Forelimb muscle (tissue), 1 donor: Measurements from ENCODE around the gene MXD1. TPM values are rescaled to one million over a fixed set of nuclear protein-coding genes. Genes with fewer than 3 reads are reported as not detected.

Experiments used
- DNase-seq: peaks from one replicate; pipeline ENCODE4 v3.0.0-alpha.2; 2013; ENCODE audit warnings: low read depth
- polyA plus RNA-seq: library from polyadenylated mRNA; unstranded; fragments of 120-200 nt; gene quantifications from one replicate; pipeline ENCODE4 v1.2.1, GENCODE V29; 2013; ENCODE audit not compliant: insufficient read length

Gene MXD1
- polyA plus RNA-seq, 1 donor = 4.7 TPM

DNA sequence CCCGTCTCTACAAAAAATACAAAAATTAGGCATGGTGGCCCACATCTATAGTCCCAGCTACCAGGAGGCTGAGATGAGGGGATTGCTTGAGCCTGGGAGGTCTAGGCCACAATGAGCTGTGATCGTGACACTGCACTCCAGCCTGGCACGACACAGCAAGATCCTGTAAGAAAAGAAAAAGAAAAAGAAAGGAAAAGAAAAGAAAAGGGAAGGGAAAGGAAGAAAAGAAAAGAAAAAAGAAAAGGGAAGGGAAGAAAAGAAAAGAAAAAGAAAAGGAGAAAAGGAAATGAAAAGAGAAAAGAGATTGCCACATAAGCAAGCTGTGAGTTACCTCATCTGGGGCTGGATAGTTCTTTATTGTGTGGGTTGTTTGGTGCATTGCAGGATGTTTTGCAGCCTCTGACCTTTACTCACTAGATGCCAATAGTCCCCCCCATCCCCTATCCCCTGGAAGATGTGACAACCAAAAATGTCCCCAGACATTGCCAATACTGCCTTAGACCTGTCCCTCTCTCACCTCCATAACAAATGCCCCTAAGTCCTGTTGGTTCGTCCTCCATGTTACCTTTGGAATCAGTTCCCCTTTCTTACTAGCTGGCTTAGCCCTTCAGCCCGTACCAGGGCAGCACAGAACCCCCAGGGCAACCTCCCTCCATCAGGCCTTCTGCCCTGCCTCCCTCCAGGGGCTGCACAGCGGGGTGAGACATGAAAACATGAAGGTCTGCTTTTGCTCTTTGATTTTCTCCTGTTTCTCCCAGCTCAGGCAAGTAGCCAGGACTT is 37.6 kb downstream of the MXD1 start:
- DNase-seq = no peak

DNA sequence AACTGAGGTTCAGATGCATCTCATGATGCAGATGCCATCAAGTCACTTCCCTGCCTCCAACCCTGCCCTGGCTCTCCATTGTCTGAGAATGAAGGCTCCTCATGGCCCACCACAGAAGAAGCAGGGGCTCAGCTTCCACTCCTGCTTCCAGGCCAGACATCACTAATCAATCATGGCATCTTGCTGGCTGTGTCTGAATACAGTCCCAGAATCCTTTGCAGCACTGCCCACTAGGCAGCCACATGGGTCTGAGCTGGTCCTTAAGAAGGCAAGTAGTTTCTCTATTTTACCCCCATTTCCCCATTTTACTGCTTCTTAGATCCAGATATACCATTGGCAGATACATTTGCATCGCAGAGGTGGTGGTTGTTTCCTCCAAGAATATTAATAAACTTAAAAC is 39.2 kb downstream of the MXD1 start:
- no peak for DNase-seq

DNA sequence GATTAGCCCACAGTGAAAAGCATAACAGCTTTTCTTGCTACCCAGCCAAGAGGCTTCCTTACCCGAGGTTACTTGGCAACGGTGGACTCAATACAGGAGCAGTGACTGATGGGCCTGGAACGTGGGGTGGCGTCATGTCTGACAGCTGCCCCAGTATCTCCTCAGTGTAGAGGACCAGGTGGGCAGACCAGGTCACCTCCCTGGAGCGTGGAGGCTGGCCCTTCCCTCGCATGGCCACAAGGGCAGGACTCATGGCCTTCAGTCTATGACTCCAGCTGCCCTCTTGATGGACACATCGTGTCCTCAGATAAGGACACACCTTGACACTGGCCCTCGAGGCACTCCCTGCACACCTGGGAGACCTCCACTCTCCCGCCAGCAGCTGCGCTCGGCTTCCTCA is 40.1 kb downstream of the MXD1 start:
- no peak for DNase-seq

DNA sequence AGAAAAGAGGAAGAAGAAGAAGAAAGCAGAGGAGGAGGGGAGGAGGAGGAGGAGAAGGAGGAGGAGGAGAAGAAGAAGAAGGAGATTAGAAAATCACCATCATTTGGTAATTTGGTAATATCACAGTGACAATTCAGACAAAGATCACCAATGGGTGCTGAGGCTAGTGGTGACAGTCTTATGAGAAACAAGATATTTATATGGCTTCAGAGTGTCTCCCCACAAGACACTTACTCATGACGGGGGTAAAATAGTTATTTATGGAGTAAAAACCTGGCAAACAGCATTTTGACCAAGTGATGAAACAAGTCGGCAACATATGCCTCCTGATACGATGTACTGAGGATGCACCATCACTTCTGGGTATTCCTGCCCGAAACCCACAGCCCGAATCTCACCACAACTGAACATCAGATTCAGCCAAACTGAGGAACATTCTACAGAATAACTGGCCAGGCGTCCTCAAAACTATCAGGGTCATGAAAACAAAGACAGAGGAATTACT is 41.6 kb downstream of the MXD1 start:
- no peak for DNase-seq

DNA sequence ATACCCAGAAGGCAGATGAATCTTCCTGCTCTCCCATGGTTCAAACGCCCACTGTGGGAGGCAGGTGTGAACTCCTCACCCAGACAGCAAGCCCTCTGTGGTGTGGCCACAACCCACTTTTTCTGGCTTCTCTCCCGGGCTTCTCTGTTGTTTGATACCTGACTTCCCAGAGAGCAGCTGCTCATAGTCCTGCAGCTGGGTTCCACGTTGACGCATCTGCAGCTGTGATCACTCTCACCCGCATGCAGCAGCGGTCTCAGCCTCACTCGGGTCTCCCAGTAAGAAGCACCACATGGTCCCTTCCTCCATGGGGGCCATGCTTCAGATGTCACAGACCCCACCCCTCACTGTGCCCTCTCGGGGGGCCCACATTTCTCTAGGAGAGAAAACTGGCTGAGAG is 43.1 kb downstream of the MXD1 start:
- DNase-seq = no peak

DNA sequence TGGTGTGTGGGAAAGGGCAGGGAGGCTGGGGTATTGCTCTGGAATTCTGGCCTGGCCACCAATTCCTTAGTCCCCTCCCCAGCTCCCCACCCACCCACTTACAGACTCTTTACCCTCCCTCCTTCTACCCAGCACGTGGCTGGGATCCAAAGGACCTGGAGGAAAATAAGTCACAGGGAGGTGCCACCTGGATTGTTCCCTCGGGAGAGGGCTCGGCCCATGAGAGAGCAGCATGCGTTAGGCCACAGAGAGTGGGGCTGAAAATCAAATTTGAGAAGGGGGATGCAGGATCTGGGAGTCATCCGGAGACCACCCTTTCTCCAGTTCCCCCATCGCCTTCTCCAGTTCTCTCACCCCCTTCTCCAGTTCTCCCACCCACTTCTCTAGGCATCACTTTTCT is 43.6 kb downstream of the MXD1 start:
- DNase-seq = no peak

DNA sequence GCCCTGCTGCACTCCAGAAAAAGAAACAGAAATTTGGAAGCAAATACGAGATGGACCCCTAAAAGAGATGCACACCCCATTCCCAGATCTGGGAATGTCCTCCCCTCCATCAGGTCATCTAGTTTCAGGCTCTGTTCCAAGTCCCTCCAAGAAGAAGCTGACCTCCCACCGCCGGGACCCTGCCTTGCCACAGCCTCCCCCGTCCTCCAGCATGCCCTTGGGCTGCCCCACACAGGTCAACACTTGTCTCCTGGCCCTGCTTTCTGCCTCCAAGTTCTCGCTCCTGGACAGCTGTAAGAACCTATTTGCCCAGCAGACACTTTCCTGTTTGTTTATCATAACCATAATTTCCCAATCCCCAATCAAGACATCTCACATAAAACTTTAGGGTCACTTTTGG is 44.5 kb downstream of the MXD1 start:
- DNase-seq = no peak

DNA sequence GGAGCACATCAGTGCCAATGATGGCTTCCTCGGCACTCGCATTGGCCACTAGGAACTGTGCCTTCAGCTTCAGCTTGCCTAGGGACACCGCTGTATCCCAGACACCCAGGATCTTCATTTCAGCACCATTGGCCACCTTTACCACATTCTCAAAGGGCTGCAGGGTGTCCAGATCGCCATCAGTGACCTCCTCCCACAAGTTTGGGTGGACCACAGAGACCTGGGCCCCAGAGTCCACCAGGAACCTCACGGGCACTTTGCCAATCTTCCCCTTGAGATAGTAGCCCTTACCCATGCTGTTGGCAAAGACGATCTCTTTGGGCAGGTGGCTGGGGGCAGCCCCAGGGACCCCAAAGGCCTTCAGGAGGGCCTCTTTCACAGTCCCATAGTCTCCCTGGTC is 45.9 kb downstream of the MXD1 start:
- DNase-seq = no peak

DNA sequence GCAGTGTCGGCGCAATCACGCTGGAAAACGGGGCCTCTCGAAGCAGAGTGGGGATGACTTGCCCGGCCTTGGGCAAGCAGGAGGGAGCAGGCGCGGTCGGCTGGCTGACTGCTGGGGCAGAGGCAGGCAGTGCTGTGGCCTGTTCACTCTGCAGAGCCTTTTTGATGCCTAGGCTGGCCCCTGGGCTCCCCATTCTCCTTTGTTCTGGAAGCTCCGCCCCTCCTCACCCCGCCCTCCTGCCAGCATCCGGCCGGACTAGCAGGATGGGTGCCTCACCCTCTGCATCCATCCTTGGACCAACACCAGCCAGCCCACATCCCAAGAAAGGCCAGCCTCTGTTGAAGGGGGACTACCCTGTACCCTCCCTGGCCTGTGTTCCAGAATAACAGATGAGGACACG is 46.6 kb downstream of the MXD1 start, which contains the start of gene ASPRV1:
Gene ASPRV1, minus strand, starts transcription at position 136 of the 400 bp plus-strand sequence. CDS start 195 bp downstream, outside the sequence.
- DNase-seq = no peak

DNA sequence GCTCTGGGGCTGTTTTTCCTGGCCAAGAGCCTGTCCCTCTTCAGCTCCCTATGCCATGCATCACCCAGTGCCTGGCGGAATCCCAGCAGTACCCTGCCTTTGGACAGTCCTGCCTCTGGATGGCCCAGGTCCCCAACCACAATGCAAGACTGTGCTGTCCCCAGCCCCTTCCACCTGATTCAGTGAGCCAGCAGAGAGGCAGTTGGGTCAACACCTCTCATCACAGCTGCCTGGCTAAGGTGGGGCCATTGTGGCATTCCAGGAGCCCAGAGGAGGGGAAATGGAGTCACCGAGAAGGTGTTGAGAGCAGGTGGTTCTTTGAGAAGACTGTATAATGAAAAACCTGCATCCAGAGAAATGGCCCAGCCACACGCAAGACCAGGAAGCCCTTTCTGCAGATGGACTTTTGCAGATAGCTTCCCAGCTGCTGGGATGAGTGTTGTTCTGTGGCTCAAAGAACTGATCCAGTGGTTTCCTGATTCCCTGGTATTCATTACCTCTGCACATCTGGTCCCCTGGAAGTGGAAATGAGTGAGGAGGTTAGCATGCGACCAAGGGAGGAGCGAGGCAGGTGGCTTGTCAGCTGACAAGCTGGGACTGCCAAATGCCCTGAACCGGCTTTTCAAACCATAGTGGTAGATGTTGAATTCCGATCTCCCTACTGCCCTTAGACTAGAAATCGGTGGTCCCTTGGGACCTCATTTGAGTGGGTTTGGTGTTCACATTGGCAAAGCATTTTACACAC is 48.2 kb downstream of the MXD1 start:
- DNase-seq = no peak

DNA sequence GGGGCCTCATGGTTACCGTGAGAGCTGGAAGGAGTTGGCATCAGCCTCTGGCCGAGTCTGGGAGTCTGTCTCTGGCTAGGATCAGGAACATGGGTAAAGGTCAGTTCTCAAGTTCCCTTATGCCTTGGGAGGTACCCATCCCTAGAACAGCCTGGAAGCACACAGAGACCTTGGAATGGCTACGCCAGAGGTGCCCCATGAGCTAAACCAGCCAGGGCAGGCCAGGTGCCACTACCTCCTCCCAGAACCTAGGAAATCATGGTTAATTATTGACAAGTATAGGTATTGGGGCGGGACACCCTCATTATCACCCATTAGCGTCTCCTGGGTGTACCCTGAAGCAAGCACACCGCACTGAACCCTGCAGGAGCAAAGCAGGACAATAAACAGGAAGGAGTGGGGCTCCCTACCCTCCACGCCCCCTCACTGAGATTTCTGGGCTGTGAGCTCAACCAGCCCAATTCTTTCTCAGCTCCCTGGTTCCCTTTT is 49.5 kb downstream of the MXD1 start:
- DNase-seq = no peak

DNA sequence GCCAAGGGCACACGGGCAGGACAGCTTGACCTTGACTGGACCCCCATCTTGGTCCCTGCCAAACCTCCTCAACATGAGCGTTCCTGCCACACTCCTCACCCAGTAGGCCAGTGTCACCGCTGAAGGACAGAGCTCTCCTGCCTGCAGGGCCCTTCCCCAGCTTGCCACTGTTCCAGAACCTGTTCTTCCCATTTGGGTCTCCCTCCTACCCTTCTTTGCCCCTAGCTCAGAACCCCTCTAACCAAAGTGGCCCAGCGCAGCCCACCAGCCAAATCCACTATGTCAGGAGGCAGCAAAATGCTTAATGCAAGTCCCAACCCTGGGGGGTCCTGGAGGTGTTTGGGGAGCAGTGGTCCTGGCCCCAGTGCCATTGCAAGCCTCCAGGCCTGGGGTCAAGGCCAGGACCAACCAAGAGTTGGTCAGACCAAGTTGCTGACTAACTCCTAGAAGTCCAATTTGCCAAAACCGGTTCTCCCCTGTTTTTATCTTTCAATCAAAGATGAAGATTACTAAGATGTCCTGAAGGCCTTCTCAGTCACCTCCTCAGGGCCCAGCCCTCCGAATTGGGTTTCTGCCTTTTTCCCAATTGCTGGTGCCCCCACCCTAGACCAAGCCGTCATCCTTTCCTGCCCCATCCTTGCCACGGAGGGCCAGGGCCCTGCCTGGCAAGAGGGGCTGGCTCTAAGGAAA is 51.0 kb downstream of the MXD1 start:
- DNase-seq = no peak

DNA sequence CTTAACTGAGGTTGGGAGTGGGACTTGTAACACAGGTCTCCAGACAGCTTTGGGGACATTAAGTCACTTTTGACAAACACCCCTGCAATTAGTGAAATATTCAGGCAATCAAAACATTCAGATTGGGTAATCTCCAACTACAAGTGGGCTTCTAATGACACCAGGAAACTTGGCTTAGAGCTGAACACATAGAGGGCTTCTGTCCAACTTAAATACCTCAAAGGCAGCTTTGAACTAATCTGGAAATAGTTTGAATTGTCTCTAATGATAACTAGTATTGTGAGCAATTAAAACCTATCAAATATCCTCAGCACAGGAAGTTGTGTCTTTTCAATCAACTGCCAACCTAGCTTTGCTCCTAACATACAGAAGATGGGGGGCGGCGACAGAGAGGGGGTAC is 51.6 kb downstream of the MXD1 start:
- no peak for DNase-seq

DNA sequence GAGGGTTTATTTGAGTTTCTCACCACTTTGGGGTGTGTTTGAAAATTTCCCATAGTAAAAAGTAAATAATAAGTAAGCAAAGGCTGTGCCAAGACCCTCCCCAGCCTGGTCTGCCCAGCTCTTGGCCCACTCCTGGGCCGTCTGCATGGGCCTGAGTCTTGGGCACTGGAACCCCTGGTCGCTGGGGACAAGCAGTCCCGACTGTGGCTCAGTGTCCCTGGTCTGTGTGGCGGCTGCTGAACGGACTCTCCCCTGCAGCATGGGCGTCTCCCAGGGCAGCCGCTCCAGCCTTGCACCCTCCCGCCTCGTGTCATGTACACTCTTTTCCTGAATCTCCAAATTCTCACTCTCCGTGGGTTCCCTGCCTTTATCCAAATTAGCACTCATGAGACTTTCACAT is 53.7 kb downstream of the MXD1 start:
- no peak for DNase-seq

DNA sequence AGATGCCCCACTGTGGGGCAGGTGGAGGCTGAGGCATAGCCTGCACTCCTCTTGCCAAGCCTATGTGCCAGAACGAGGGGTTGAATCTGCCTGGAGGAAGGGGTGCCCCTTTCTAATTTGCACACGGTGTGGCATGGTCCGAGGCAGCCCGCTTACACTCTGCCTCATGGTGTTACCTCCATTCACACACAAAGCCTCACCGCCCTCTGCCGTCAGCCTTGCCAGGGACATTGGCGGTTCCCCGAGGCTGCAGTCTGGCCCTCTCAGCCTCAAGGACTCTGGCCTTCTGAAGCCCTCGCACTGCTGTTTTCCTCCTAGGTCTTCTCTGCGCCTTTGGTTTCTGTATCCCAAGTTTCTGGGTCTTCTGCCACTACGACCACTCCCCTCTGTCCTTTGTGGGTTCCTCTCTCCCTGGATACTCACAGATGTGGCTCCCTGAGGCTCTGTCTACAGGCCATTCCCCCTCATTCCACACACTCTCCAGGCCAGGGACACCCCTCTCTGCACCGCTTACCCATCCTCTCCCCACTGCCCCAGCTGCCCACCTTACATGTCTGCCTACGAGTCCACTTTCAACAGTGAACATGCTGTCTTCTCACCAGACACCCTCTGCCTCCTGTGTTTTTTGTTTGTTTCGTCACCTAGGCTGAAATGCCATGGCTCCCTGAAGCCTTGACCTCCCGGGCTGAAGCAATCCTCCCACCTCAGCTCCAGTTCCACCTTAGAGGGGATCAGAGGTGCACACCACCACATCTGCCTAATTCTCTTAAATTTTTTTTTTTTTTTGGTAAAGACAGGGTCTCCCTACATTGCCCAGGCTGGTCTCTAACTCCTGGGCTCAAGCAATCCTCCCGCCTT is 54.4 kb downstream of the MXD1 start:
- DNase-seq = no peak

DNA sequence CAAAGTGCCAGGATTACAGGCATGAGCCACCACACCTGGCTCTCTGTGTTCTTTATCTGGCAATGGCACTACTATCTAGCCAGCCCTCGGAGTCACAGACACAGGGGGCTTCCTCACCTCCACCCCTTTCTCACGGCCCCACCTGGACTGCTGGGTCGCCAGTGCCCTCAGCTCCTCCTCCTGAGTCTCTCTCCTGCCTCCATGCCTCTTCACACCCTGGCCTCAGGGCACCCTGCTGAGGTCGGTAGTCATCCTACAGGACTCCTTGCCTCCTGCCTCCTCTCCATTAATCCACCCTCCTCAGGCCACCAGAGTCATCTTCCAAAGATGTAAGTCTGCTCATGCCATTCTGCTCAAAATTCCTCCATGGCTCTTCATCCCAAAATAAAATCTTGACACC is 55.1 kb downstream of the MXD1 start:
- DNase-seq = no peak

DNA sequence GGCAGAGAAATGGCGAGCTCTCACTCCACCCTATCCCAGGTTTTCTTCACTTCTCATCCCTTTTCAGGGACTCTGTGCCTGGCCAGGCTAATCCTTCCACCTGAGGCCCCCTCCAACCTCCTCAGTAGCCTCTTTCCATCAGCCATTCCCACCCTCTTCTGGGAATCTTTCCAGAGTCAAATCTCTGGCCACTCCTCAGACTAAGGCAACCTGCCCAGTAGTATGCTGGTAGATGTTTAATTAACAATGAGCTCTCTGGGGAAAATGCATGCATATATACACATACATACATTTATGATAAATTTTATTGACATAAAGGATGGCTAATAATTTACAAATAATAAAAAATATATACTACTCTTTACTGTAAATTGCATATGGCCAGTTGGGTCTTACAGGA is 57.9 kb downstream of the MXD1 start:
- DNase-seq = no peak

DNA sequence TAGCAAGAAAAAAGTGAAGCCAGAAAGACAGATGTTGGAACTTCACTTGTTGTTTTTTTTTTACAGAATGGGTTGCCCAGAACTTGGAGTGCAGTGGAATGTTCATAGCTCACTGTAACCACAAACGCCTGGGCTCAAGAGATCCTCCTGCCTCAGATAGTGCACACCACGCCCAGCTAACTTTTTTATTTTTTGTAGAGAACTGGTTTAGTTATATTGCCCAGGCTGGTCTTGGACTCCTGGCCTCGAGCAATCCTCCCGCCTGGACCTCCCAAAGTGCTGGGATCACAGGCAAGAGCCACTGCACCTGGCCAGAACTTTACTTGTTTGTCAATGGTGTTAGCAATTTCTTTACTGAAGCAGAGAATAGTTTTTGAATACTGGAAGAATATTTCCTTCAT is 58.4 kb downstream of the MXD1 start:
- DNase-seq = no peak

DNA sequence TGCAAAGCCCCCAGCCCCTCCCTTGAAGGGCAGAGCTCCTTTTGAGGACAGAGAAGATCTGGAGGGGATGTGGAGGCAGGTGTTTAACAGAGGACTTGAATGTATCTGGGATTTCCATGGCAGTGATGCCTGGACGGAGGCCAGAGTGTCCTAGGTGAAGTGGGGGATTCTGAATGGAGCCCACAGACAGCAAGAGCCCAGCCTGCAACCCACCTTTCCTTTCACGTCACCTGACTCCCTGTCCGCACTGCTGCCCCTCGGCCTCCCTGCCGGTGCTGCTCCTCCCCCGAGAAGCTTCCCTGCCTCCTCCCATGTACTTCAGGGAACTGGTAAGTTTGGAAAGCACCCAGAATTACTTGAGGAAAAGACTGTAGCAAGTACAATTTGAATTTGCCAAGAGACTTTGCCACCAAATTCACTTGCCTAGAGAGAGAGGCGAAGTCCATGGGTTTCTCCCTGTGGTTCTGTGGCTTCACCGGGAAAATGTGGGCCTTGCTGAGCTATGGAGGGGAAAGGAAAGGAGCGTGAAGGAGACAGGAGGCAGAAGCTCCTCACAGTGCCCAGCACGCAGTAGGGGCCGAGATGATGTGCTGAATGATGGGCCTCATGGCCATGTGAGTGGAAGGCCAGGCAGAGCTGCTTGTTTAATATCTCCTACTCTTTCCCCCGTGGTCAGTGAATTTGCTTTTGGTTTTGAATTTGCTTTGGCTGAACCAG is 60.4 kb downstream of the MXD1 start:
- DNase-seq = no peak

DNA sequence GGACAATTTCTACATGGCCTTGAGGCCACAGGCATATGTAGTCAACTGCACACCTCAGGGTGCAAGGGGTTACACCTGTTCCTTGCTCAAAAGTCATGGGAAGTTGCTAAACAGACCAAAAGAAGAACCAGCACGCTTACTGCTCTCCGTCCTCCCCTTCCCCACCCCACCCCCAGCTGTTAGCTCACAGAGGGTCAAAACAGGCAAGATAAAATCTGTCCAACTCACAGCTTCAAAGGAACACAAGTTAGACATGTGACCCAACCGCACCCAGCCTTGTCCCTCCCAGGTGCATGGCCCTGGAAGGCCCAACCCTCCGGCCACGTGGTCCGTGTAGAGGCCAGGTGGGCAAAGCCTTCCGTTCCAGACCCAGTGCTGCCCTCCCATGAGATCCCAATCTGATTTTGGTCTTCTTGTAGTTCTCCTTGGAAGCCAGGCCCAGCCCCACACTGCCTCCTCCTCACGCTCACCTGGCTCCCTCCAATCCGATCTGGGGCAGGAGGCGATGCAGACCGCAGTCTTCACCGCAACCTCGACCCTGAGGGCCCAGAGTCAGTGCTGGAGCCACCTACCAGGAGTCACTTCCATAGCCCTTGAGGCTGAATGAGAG is 61.0 kb downstream of the MXD1 start:
- no peak for DNase-seq
